IPS-NIHi7 (cell line): ENCODE data around the gene LARGE2.

ENCODE experiments used
- DNase-seq: peaks from one replicate; pipeline ENCODE4 v3.0.0; 2012; ENCODE audit warnings: mixed read lengths; ENCODE audit errors: extremely low spot score

The LARGE2 gene

GRCh38 chr11:45922425-45923082, at the start of gene LARGE2:
Gene LARGE2, plus strand, starts transcription at chr11:45922656. Its CDS starts 227 bp downstream, at chr11:45922883.
- peak; percentile 96 for DNase-seq

- DNase-seq: no peak
These were observed 46.1 kb upstream of the LARGE2 start for GRCh38 chr11:45876401-45876800.

GRCh38 chr11:45877221-45877620, 45.2 kb upstream of the LARGE2 start:
- no peak for DNase-seq

- DNase-seq: no peak
These were observed 44.6 kb upstream of the LARGE2 start for GRCh38 chr11:45877845-45878244.

GRCh38 chr11:45879803-45880686, 42.4 kb upstream of the LARGE2 start:
- no peak for DNase-seq

GRCh38 chr11:45880772-45881570, 41.5 kb upstream of the LARGE2 start:
- no peak for DNase-seq

GRCh38 chr11:45881708-45882368, 40.6 kb upstream of the LARGE2 start:
- no peak for DNase-seq

- DNase-seq: no peak
These were observed 37.8 kb upstream of the LARGE2 start for GRCh38 chr11:45884596-45885185.

- DNase-seq: peak; percentile 97
These were observed 37.1 kb upstream of the LARGE2 start, which contains the start of gene MAPK8IP1 for GRCh38 chr11:45885274-45885920. Gene MAPK8IP1, plus strand, starts transcription at chr11:45885651. Its CDS starts 170 bp downstream, at chr11:45885821.

GRCh38 chr11:45885921-45886721, 36.3 kb upstream of the LARGE2 start:
- DNase-seq: peak; percentile 69

GRCh38 chr11:45886816-45887520, 35.5 kb upstream of the LARGE2 start:
- no peak for DNase-seq

- DNase-seq: no peak
These were observed 34.9 kb upstream of the LARGE2 start for GRCh38 chr11:45887587-45887986.

GRCh38 chr11:45889555-45889954, 32.9 kb upstream of the LARGE2 start:
- no peak for DNase-seq

- no peak for DNase-seq
These were observed 32.5 kb upstream of the LARGE2 start for GRCh38 chr11:45889966-45890365.

GRCh38 chr11:45890886-45891550, 31.4 kb upstream of the LARGE2 start:
- DNase-seq: no peak

GRCh38 chr11:45892856-45893255, 29.6 kb upstream of the LARGE2 start:
- no peak for DNase-seq

- DNase-seq: no peak
These were observed 27.8 kb upstream of the LARGE2 start for GRCh38 chr11:45894555-45895247.
